Measurements from ENCODE around the gene MIB1.

MIB1 gene

DNA sequence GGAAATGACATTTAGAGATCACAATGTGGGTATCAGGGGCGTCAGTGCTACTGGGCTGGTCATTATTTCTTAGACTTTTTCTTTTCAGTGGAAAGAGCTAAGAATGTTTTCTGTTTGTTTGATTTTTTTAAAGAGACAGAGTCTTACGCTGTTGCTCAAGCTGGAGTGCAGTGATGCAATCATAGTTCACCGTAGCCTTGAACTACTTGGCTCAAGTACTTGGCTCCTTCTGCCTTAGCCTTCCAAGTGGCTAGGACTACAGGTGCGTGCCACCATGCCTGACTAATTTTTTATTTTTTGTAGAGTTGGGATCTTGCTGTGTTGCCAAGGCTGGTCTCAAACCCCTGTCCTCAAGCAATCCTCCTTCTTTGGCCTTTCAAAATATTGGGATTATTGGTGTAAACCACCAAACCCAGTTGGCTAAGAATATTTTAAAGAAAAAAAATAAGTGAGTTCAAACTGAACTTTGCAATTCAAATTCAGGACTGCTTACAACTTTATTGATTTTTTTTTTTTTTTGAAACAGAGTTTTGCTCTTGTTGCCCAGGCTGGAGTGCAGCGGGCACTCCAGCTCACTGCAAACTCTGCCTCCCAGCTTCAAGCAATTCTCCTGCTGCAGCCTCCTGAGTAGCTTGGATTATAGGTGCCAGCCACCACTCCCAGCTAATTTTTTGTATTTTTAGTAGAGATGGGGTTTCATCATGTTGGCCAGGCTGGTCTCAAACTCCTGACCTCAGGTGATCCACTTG is 154.2 kb downstream of the MIB1 start:
- DNase-seq (ENCODE audit: low spot score): no peak

DNA sequence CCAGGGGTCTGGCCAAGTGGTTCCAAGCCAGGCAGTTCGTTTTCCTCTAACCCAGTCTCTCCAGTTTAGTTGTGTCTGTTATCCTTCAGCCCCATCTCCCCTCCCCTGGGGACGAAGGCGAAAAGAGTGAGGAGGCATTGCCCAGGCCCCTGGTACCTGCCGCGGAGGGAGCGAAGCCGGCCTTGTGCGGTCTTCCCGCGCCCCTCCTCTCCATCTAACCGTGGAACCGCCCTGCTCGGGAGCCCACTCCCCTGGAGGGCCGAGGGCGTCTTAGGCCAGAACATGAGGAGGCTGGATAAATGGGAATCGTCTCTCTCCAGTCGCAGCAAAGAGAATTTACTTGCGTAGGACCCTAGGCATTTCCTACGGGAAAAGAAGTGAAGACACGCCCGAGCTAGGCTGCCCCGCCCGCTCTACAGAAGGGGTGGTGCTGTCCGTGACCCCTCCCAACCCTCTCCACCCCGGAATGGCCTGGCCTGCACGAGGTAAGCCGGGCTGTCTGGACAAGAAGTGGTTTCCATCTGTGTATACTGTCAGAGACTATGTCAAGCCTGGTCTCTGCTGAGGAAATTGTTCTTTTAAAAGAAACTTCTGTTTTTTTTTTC is 156.2 kb downstream of the MIB1 start:
- no peak for DNase-seq (ENCODE audit: low spot score)

DNA sequence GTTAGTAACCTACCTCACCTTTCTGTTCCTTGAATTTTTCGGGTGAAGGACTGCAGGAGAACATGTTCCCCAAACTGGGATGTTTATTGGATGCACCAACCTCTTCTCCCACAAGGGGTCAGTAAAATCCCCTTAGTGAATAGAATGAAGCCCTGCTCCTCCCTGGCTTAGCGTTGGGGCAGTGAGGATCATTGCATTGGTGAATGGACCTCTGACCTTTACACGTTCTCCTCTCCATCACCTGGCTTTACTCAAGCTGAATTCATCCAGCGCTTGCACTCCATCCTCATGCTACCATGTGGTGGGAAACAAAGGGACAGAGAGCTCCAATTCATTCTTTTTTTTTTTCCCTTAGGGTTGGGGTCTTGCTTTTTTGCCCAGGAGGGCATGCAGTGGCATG is 157.2 kb downstream of the MIB1 start:
- no peak for DNase-seq (ENCODE audit: low spot score)

DNA sequence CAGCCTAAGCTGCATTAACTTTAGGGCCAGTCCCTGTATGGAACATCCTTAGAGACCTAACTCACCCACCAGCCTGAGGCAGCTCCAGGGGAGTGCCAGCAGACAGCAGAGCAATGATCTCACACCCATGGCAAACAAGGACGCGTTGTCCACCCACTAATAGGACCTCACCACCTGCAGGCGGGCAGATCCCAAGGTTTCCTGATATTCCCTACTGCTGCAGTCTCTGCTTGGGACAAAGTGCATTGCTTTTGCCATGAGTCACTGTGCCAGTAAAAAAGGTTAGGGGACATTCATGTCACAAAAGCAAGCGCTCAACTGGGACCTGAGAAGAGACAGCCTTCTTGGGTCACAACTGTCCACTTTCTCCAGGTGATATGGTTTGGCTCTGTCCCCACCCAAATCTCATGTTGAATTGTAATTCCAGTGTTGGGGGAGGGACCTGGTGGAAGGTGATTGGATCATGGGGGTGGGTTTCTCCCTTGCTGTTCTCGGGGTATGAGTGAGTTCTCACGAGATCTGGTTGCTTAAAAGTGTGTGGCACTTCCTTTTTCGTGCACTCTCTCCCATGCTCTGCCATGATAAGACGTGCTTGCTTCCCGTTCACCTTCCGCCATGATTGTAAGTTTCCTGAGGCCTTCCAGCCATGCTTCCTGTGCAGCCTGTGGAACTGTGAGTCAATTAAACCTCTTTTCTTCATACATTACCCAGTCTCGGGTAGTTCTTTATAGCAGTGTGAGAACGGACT is 160.2 kb downstream of the MIB1 start:
- no peak for DNase-seq (ENCODE audit: low spot score)

DNA sequence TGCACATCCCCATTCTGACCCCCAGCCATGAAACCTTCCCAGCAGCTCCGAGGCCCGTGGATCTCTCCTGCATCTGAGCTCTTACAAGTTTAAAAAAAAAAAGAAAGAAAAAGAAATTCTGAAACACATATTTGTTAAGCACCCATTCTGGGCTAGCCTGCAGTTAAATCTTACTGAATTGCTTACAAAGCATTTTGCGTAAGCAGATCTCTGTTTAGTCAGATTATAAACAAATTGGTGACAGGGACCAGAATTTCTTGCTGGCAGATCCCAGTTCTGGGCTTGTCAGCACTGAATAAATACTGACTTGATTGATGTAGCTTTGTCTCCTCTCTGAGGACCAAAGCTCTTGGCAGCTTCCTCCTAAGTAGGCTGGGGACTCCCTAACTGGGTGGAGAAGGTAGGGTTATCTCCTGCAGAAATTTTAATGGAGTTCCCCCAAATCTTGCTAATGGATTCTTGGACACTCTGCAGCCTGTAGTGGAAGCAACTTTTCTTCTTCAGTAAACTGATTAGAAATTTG is 160.9 kb downstream of the MIB1 start:
- DNase-seq (ENCODE audit: low spot score): no peak

DNA sequence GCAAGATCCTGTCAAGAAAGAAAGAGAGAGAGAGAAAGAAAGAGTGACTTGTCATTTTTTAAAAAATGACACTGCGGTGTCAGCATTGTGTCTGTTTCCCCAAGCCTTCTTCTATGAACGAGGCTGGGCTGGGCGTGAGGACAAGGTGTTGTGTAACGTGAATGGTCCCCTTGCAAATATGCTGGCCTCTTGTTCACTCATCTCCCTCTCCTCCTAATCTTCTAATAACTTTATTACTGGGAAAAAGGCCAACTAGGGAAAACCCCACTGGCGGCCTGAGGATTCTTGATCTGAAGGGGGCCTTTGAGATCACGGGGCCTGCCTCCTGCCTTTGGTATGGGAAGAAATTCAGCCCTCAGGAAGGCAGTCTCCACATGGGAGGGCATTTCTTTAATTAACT is 163.1 kb downstream of the MIB1 start:
- no peak for DNase-seq (ENCODE audit: low spot score)

DNA sequence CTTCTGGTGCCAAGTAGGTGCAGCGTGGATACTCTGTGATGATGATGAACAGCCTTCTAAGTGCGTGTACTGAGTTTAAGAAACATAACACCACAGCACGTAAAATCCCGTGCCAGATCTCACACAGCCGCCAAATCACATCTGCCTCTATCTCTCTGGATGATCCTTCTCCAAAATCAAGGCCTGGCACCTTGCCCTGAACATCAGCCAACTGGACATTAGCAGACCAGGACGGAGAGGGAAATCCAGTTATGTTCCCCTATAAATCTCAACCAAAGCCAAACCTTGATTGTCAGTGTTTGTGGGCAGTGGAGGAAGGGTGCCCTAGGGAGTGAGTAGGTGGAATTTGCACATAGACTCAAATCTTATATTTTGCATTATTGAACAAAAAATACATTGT is 164.3 kb downstream of the MIB1 start:
- no peak for DNase-seq (ENCODE audit: low spot score)

DNA sequence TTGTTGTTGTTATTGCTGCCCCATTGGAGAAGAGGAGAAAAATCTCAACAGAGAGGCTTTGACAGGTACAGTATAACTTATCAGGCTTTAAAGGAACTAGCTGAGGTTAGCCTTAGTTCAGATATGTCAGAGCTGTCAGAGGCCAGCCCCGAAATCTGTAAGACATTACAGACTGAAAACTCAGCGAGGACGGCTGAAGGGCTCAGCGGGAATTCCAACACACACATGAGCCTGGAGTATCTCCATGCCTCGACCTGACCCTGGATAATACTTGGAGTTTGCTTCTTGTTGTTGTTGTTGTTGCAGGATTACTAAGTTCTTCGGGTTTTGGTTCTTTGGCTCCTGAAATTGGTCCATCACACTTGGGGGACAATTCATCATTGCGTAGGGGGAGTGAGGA is 166.9 kb downstream of the MIB1 start:
- no peak for DNase-seq (ENCODE audit: low spot score)

DNA sequence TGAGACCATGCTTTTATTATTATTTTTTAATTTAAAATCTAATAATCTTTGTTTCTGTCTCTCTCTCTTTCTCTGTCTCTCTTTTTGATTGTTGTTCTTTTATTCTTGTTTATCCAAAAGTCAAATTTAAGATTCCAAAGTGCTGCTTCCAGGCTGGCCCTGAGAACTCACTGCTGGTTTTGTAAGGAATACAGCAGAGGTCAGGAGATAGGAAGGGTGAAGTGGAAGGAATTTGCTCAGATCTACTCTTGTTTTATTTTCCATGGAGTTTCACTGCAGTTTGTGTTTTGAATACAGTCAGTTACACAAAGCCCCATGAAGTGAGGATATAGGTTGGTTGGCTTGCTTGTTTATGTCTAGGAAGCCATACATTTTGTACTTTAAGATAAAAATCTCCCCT is 168.1 kb downstream of the MIB1 start:
- no peak for DNase-seq (ENCODE audit: low spot score)

DNA sequence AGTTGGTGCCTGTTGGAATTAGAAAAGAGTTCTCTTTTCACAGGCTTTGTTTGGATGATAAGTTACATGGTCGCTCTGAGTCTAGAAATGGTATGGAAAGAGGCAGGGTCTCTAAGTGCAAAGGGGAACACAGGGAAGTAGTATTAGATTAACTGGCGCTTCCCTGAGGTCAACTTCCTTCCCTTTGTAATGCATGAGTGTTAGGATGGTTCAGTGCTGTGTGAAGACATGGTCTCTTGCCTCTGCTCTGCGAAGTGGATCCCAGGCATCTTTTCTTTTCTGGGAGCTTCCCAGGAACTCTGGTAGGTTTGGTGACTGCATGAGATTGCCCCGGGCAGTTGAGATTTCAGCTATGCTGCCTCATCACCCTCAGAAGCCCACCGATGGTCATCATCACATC is 170.3 kb downstream of the MIB1 start:
- no peak for DNase-seq (ENCODE audit: low spot score)

DNA sequence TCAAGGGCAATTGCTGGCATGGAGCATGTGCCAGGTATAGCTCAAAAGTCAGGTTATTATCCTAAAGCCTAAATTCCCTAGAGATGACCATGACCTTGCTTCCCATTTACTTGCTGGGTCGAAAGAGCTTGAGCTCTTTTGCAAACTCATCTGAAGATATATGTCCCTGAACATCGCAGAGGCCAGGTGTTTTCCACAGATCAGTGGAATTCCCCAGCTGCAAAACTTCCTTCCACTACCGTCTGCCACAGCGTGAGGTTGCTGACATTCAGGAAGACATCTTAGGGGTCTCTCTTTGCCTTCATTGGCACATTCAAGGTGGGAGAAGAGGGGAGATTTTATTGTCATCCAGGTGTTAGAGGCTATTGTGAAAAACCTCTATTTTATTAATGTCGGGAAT is 171.0 kb downstream of the MIB1 start:
- DNase-seq (ENCODE audit: low spot score): no peak

DNA sequence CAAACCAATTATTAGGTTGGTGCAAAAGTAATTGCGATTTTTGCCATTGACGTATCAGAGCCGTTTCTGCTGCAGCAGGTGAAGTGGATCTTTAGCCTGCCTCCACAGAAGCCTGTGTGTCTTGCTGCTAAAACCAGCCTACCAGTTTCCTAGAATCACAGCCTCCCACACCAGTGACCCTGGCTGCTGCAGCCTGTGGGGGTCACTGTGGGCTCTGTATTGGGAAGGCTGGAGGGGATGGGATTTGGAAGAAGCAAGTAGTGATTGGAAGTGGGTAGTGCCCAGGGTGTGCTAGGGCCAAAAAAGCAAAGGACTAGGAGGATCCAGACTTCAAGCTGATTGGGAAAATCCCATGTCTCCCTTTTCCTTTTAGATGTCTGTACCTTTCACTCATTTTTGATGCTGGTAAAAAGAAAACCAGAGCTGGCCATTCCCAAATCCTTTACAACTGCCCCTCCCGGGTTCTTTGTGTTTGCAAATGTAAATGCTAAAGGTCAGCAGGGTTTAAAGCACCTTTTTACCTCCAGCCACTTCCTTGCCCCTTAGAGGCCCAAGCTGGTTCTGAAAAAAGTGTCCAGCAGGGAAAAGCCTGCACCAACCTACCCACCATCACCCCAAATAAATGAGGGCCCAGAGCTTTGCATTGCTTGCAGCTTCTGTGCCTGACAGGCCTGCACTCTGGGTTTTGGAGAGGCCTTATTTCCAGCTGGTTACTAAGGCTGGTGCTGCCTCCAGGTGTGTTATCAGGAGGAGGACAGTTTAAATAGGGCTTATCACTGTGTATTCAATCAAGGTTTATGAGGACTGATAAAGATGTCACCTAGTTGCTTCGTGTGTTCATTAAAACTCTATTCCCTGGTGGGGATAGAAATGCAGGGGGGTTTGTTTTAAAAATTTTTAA is 172.0 kb downstream of the MIB1 start:
- no peak for DNase-seq (ENCODE audit: low spot score)

DNA sequence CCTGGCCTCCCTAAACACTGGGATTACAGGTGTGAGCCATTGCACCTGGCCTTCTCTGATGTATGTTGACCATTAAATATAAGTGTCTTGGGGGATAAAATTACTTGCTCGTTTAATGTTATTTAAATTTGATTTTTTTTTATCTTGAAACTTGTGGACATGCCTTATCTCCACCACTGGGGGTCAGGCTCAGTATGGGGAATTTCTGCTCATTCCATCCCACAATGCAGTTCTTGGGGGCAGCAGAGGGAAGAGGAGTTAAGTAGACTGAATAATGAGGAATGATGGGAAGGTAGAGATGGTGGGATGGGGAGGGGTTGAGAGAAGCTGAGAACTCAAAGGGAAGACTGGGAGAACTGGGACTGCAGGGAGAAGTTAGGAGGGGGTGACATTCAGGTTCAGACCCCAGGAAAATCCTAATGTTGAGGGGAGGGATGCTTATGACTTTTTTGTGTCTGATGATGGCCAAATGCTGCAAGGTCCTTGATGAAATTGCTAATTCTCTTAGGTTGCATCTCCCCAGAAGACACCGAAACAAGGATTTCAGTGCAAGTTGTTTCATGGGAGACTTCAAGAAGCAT is 174.2 kb downstream of the MIB1 start:
- no peak for DNase-seq (ENCODE audit: low spot score)

DNA sequence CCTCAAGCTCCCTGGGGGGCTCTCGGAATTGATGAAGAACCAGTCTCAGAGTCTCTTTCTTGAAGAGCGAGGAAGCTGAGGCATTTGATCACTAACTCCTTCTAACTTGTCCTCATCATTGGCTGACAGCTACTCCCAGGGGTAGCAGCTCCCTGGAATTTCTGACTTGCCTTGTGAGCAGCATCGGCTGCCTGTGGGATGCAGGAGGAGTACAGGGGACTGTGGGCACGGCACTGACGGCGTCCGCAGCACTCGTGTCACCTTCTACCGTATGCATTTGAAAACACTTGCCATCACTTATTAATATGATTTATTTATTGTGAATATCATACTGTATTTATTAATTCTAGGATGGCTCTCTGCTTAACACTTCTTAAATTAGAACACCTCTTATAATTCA is 175.0 kb downstream of the MIB1 start:
- DNase-seq (ENCODE audit: low spot score): no peak

DNA sequence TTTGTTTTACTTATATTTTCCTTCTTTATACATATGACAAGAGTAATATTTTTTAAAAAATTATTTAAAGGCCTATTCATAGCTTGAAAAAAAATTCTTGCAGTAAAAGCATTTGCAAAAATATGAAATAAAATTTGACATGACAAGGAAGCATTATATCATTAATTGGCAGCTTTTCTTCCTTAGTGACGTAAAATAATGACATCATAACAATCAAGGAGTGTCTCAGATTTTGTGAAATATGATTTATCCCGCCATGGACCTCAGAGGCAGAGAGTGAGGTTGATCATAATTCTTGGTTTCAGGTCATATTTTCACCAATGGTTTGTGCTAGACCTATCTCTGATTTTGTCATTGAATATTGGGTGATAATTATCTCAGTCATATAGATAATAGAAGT is 176.0 kb downstream of the MIB1 start:
- no peak for DNase-seq (ENCODE audit: low spot score)

DNA sequence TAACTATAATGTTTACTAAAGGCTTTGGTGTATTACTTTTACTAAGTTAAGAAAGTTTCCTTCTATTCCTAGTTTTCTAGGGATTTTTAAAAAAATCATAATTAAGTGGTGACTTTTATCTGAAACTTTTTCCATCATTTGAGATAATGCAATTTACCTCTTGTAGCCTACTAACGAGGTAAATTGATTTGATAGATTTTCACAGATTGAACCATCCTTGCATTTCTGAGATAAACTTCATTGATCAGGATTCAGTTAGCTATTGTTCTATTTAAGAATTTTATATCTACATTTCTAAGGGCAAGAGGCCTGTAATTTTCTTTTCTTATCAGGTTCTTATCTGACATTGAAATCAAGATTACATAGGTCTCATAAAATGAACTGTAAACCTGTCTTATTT is 178.1 kb downstream of the MIB1 start:
- no peak for DNase-seq (ENCODE audit: low spot score)

All from left forelimb (tissue), 1 donor.